Measurements from ENCODE around the gene VTN.

DNA sequence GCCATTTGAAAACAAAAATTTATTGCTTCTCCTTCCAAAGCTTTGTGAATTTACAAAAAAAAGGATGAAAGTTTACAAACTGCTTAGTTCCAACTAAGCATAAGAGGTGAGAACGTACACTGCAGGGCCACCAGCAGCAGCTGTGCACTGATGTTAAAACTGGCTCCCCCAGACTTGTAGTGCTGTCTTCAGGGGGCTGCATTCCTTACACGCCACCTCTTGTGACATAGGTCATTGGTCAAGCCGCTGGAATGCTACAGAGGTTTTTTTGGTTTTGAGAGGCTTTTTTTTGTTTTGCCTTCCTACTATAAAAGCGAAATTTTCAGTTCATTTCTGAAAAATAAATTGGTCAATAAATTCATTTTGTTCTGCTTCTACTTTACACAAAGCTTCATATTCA lies 41.8 kb downstream of the VTN start:
- TF ChIP-seq POLR2AphosphoS5 (IDR thresholded peaks at IDR 0.05; ENCODE audit: borderline replicate concordance, low read depth, low read length) (no peak), EZH2 (IDR thresholded peaks at IDR 0.05) (no peak), FOXP2 (optimal IDR thresholded peaks at IDR 0.05; ENCODE audit: control extremely low read depth, extremely low read length, insufficient read depth) (no peak)

Measured in SK-N-MC (cell line).